ENCODE data around the gene HDAC9.

DNA sequence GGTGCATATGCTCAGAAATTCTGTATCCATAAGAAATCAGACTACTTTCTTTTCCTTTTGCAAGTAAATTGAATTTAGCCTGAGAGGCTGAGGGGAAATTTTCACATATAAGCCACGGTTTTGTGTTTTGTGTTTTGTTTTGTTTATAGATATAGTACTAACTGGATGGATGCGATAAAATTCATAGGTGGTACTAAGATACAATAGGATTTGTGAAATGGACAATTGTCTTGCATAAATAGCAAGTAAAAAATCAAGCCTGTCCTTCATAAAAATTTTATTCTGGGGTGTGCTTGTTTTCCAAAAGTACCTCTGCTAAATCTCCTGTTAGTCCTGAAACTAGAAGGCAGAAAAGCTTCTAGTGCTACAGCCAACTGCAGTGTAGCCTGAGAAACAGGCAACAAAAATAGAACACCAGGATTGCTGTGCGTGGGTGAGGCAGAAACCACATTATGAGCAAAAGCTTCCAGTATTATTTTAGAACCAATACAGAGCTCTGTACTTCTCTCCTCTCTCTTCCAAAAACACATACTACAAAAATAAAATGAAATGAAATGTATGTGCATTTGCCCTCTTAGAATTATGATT, 634 bp upstream of the HDAC9 start:
- TF ChIP-seq, protein P1, sequence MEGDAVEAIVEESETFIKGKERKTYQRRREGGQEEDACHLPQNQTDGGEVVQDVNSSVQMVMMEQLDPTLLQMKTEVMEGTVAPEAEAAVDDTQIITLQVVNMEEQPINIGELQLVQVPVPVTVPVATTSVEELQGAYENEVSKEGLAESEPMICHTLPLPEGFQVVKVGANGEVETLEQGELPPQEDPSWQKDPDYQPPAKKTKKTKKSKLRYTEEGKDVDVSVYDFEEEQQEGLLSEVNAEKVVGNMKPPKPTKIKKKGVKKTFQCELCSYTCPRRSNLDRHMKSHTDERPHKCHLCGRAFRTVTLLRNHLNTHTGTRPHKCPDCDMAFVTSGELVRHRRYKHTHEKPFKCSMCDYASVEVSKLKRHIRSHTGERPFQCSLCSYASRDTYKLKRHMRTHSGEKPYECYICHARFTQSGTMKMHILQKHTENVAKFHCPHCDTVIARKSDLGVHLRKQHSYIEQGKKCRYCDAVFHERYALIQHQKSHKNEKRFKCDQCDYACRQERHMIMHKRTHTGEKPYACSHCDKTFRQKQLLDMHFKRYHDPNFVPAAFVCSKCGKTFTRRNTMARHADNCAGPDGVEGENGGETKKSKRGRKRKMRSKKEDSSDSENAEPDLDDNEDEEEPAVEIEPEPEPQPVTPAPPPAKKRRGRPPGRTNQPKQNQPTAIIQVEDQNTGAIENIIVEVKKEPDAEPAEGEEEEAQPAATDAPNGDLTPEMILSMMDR (IDR thresholded peaks at IDR 0.05; ENCODE audit: poor library complexity) = no peak
- TF ChIP-seq EZH2phosphoT487 (IDR thresholded peaks at IDR 0.05; ENCODE audit: low read depth, severe bottlenecking, unreplicated experiment) (no peak), EZH2 (IDR thresholded peaks at IDR 0.05; ENCODE audit: borderline replicate concordance) (no peak)

All from hepatocyte (in vitro differentiated cells).